GM23338 (cell line): Measurements from ENCODE around the gene KAZN. TPM values are rescaled to one million over a fixed set of nuclear protein-coding genes. Genes with fewer than 3 reads are reported as not detected.

Source experiments
- ATAC-seq: fragments of 200-7000 bp; cut with Tn5 transposase; 3 replicates; pipeline ENCODE4 v1.9.1; 2020
- DNase-seq: peaks from one replicate; pipeline ENCODE4 v3.0.0-alpha.2; 2015; ENCODE audit warnings: low spot score
- H2AFZ ChIP-seq: fragments of 200-600 bp; sonication (generic); 2 replicates; pipeline ENCODE4 v1.8.0; 2016; ENCODE audit warnings: antibody characterized with exemption, mild to moderate bottlenecking, moderate library complexity
- H3F3A ChIP-seq: fragments of 200-600 bp; sonication (generic); replicated peaks from 2 replicates; pipeline ENCODE4 v1.8.0; 2017; ENCODE audit warnings: antibody characterized with exemption, mixed run types, low read depth
- H3K27ac ChIP-seq: fragments of 200-600 bp; sonication (generic); 2 replicates; pipeline ENCODE4 v1.6.1; 2016; ENCODE audit warnings: low read depth
- H3K27me3 ChIP-seq: fragments of 200-600 bp; sonication (generic); 2 replicates; pipeline ENCODE4 v1.8.0; 2016; ENCODE audit warnings: mild to moderate bottlenecking, mixed run types, moderate library complexity; ENCODE audit not compliant: insufficient read depth
- H3K36me3 ChIP-seq: fragments of 200-600 bp; sonication (generic); 2 replicates; pipeline ENCODE4 v1.8.0; 2016; ENCODE audit warnings: mild to moderate bottlenecking; ENCODE audit not compliant: insufficient read depth
- H3K4me1 ChIP-seq: fragments of 200-600 bp; sonication (generic); 2 replicates; pipeline ENCODE4 v1.8.0; 2016; ENCODE audit warnings: mild to moderate bottlenecking, moderate library complexity; ENCODE audit not compliant: insufficient read depth
- H3K4me2 ChIP-seq: fragments of 200-600 bp; sonication (generic); 2 replicates; pipeline ENCODE4 v1.7.1; 2017; ENCODE audit warnings: mixed run types
- H3K4me3 ChIP-seq: fragments of 200-600 bp; sonication (generic); 2 replicates; pipeline ENCODE4 v1.6.1; 2016; ENCODE audit warnings: mixed run types
- H3K79me2 ChIP-seq: fragments of 200-600 bp; sonication (generic); replicated peaks from 2 replicates; pipeline ENCODE4 v1.8.0; 2017; ENCODE audit warnings: mild to moderate bottlenecking; ENCODE audit not compliant: insufficient read depth
- H3K9me2 ChIP-seq: fragments of 200-600 bp; sonication (generic); 2 replicates; pipeline ENCODE4 v1.8.0; 2017; ENCODE audit not compliant: insufficient read depth
- H4K20me1 ChIP-seq: fragments of 200-600 bp; sonication (generic); replicated peaks from 2 replicates; pipeline ENCODE4 v1.8.0; 2017; ENCODE audit warnings: mild to moderate bottlenecking; ENCODE audit not compliant: insufficient read depth
- H3K27ac Mint-ChIP-seq: 2 replicates; pipeline ENCODE4 v1.8.0; 2020; ENCODE audit warnings: inconsistent platforms, mild to moderate bottlenecking, moderate library complexity, mixed read lengths
- H3K27me3 Mint-ChIP-seq: 3 replicates; pipeline ENCODE4 v1.8.0; 2022; ENCODE audit warnings: low read depth, mild to moderate bottlenecking, moderate library complexity, mixed read lengths, inconsistent platforms; ENCODE audit not compliant: insufficient read depth, poor library complexity
- H3K36me3 Mint-ChIP-seq: 3 replicates; pipeline ENCODE4 v1.8.0; 2021; ENCODE audit warnings: low read depth, mild to moderate bottlenecking, inconsistent platforms, moderate library complexity, mixed read lengths
- H3K4me1 Mint-ChIP-seq: 3 replicates; pipeline ENCODE4 v1.8.0; 2020; ENCODE audit warnings: mild to moderate bottlenecking, inconsistent platforms, mixed read lengths
- H3K4me3 Mint-ChIP-seq: 3 replicates; pipeline ENCODE4 v1.8.0; 2021; ENCODE audit warnings: moderate library complexity, mild to moderate bottlenecking, inconsistent platforms, mixed read lengths
- H3K9me3 Mint-ChIP-seq: 3 replicates; pipeline ENCODE4 v1.8.0; 2020; ENCODE audit warnings: moderate library complexity, mild to moderate bottlenecking, inconsistent platforms, mixed read lengths
- CREB1 ChIP-seq: fragments of 250-450 bp; sonication (Bioruptor Pico); IDR thresholded peaks from 2 replicates; pipeline ENCODE4 v1.5.0; 2020; ENCODE audit warnings: low read depth, mild to moderate bottlenecking, moderate library complexity
- CTCF ChIP-seq, 2 experiments: fragments of 200-600 bp in 1 of 2; sonication (generic) in 1 of 2; conservative IDR thresholded peaks; 2 replicates each; pipeline versions ENCODE4 v1.5.1 to v1.6.1; 2016 to 2017; ENCODE audit warnings: antibody characterized with exemption in 2 of 2, low read depth in 2 of 2, mild to moderate bottlenecking in 2 of 2, moderate library complexity in 1 of 2
- EZH2 ChIP-seq: fragments of 200-600 bp; sonication (generic); IDR thresholded peaks from one replicate; pipeline ENCODE4 v1.8.0; 2017; ENCODE audit warnings: antibody characterized with exemption, mild to moderate bottlenecking, low read depth; ENCODE audit not compliant: unreplicated experiment
- EZH2phosphoT487 ChIP-seq: fragments of 200-600 bp; sonication (generic); IDR thresholded peaks from one replicate; pipeline ENCODE4 v1.8.1; 2018; ENCODE audit warnings: antibody characterized with exemption; ENCODE audit not compliant: unreplicated experiment
- JUNB ChIP-seq: IDR thresholded peaks from one replicate; pipeline ENCODE4 v1.6.1; 2016; ENCODE audit warnings: antibody characterized with exemption; ENCODE audit not compliant: unreplicated experiment
- NANOG ChIP-seq: IDR thresholded peaks from 2 replicates; pipeline ENCODE4 v1.6.1; 2016; ENCODE audit warnings: antibody characterized with exemption, borderline replicate concordance
- POLR2AphosphoS5 ChIP-seq: IDR thresholded peaks from 2 replicates; pipeline ENCODE4 v1.6.1; 2016; ENCODE audit warnings: antibody characterized with exemption, low read depth
- STAT1 ChIP-seq: IDR thresholded peaks from one replicate; pipeline ENCODE4 v1.6.1; 2016; ENCODE audit warnings: antibody characterized with exemption; ENCODE audit not compliant: unreplicated experiment
- ZNF462 ChIP-seq: fragments of 250-450 bp; sonication (Bioruptor Pico); IDR thresholded peaks from 2 replicates; pipeline ENCODE4 v1.5.0; 2020; ENCODE audit warnings: mild to moderate bottlenecking, moderate library complexity
- polyA plus RNA-seq: library from polyadenylated mRNA; unstranded; fragments of >200 nt; fragmentation: Nextera tagmentation; extraction: Ambion mirVana; gene quantifications from 2 replicates; pipeline ENCODE4 v1.2.1, GENCODE V29; 2016
- total RNA-seq: library from RNA; depleted of rRNA; stranded (reverse); fragments of >200 nt; shearing (Covaris generic); gene quantifications from 2 replicates; pipeline ENCODE4 v1.2.3, GENCODE V29; 2014

KAZN gene
- total and polyA plus RNA-seq, 2 experiments from 2014 or later: 9.9 to 15.0 TPM

GRCh38 chr1:14697353-14697752, 98.9 kb downstream of the KAZN start (continued):
- TF ChIP-seq ZNF462 (CRISPR knock-in tag) (no peak), POLR2AphosphoS5 (no peak), STAT1 (no peak)

- H3K79me2 ChIP-seq: peaks cover 7% of the 10 kb centered on the region; the same call in 1 of the 2 replicates
- no peak overlapping the region for H3K4me2 ChIP-seq
- no peak overlapping the region for H3K27ac Mint-ChIP-seq
- no peaks in the 10 kb centered on the region; the same call in 1 of the 2 replicates for H3K4me1 ChIP-seq
- H3F3A ChIP-seq: no peaks in the 10 kb centered on the region
- H3K4me3 Mint-ChIP-seq: no peak overlapping the region
- no peak overlapping the region for H3K27ac ChIP-seq
- H3K36me3 ChIP-seq: no peaks in the 10 kb centered on the region
- no peaks in the 10 kb centered on the region for H3K36me3 Mint-ChIP-seq
- H3K9me2 ChIP-seq: peaks cover 6% of the 10 kb centered on the region; the same call in 1 of the 2 replicates
- peaks cover 2% of the 10 kb centered on the region for H3K27me3 Mint-ChIP-seq
- ATAC-seq (no peak), DNase-seq (no peak)
- H3K4me1 Mint-ChIP-seq: peaks cover 9% of the 10 kb centered on the region
- H2AFZ ChIP-seq: no peak overlapping the region
- H3K27me3 ChIP-seq: no peaks in the 10 kb centered on the region
- no peaks in the 10 kb centered on the region for H3K9me3 Mint-ChIP-seq
- no peak overlapping the region for H3K4me3 ChIP-seq
- peaks cover 10% of the 10 kb centered on the region for H4K20me1 ChIP-seq
- no peak for TF ChIP-seq JUNB
- TF ChIP-seq EZH2phosphoT487: no peak
- TF ChIP-seq EZH2: no peak
- TF ChIP-seq CTCF (conservative IDR thresholded peaks at IDR 0.05; ENCODE audit: low read depth in 2 of 2): no peak
- TF ChIP-seq ZNF462 (CRISPR knock-in tag): no peak
- TF ChIP-seq CREB1 (CRISPR knock-in tag): no peak
- no peak for TF ChIP-seq NANOG
- no peak for TF ChIP-seq STAT1
Measured at GRCh38 chr1:14698314-14698713, 99.8 kb downstream of the KAZN start.
